B cell (primary cell): ENCODE measurements around the gene CDIPT. TPM values are rescaled to one million over a fixed set of nuclear protein-coding genes. Genes with fewer than 3 reads are reported as not detected.

Experiments
- ATAC-seq: fragments of 200-7000 bp; cut with Tn5 transposase; one replicate; pipeline ENCODE4 v1.10.0; 2021; ENCODE audit warnings: low read depth, mild to moderate bottlenecking, moderate number of reproducible peaks, moderate library complexity
- CTCF ChIA-PET: fragments of 350-600 bp; sonication (Branson Sonifier 250); formaldehyde crosslinking; loops from one replicate; lab custom pipeline; 2021; ENCODE audit warnings: antibody characterized with exemption, inconsistent platforms; lab: Charles Lee
- POLR2A ChIA-PET: fragments of 350-600 bp; sonication (Branson Sonifier 250); formaldehyde crosslinking; loops from one replicate; lab custom pipeline; 2021; ENCODE audit warnings: antibody characterized with exemption; lab: Charles Lee
- DNase-seq: peaks from one replicate; pipeline ENCODE4 v3.0.0; 2013
- H2AFZ ChIP-seq: 2 replicates; pipeline ENCODE4 v1.6.1; 2012; ENCODE audit warnings: mild to moderate bottlenecking, low read depth, low read length; ENCODE audit not compliant: insufficient read depth, poor library complexity, severe bottlenecking
- H3K27ac ChIP-seq, 2 donors: 1 replicate in 1 of 2; 2 replicates in 1 of 2; pipeline ENCODE4 v1.5.1; 2012 to 2013; ENCODE audit warnings: low read length in 2 of 2, mild to moderate bottlenecking in 2 of 2, moderate library complexity in 1 of 2
- H3K27me3 ChIP-seq, 4 experiments: fragments of 200-600 bp in 1 of 4; sonication (generic) in 1 of 4; replicated peaks in 1 of 4; 1 replicate in 2 of 4; 2 replicates in 2 of 4; pipeline versions ENCODE4 v1.6.1 to v1.7.0; 2013 to 2016; ENCODE audit warnings: low read length in 3 of 4, mild to moderate bottlenecking in 2 of 4, mixed read lengths in 1 of 4, moderate library complexity in 1 of 4; ENCODE audit not compliant: insufficient read depth in 4 of 4, control insufficient read depth in 3 of 4; ENCODE audit errors: control extremely low read depth in 1 of 4
- H3K36me3 ChIP-seq, 2 experiments: replicated peaks in 1 of 2; 1 replicate in 1 of 2; 2 replicates in 1 of 2; pipeline versions ENCODE4 v1.6.1 to v1.7.1; 2013; ENCODE audit warnings: low read length in 1 of 2; ENCODE audit not compliant: insufficient read depth in 2 of 2, control insufficient read depth in 1 of 2; ENCODE audit errors: control extremely low read depth in 1 of 2, extremely low read depth in 1 of 2
- H3K4me1 ChIP-seq, 2 donors: fragments of 200-600 bp in 1 of 2; sonication (generic) in 1 of 2; 1 replicate in 1 of 2; 2 replicates in 1 of 2; pipeline versions ENCODE4 v1.5.1 to v1.6.1; 2013 to 2017; ENCODE audit warnings: low read length in 2 of 2; ENCODE audit not compliant: control insufficient read depth in 2 of 2, insufficient read depth in 2 of 2
- H3K4me2 ChIP-seq: replicated peaks from 2 replicates; pipeline ENCODE3; 2012; ENCODE audit warnings: mild to moderate bottlenecking, low read depth, low read length; ENCODE audit not compliant: poor library complexity, severe bottlenecking
- H3K4me3 ChIP-seq, 5 experiments: fragments of 200-600 bp in 1 of 5; sonication (generic) in 1 of 5; 1 replicate in 3 of 5; 2 replicates in 2 of 5; pipeline versions ENCODE4 v1.5.1 to v1.7.0; 2011 to 2016; ENCODE audit warnings: low read length in 4 of 5, mild to moderate bottlenecking in 4 of 5, low read depth in 2 of 5, control low read depth in 1 of 5, moderate library complexity in 1 of 5; ENCODE audit not compliant: insufficient read depth in 1 of 5; ENCODE audit errors: control extremely low read depth in 1 of 5, extremely low read depth in 1 of 5
- H3K79me2 ChIP-seq: fragments of 200-600 bp; sonication (generic); one replicate; pipeline ENCODE4 v1.6.0; 2016; ENCODE audit warnings: low read length; ENCODE audit not compliant: control insufficient read depth, insufficient read depth
- H3K9ac ChIP-seq: fragments of 200-600 bp; sonication (generic); 2 replicates; pipeline ENCODE4 v1.6.1; 2017; ENCODE audit warnings: mild to moderate bottlenecking, low read length, moderate library complexity
- H3K9me3 ChIP-seq, 3 donors: one replicate each; pipeline versions ENCODE4 v1.6.1 to v1.7.1; 2013; ENCODE audit warnings: low read length in 2 of 3; ENCODE audit not compliant: control insufficient read depth in 2 of 3, insufficient read depth in 1 of 3; ENCODE audit errors: control extremely low read depth in 1 of 3
- H4K20me1 ChIP-seq: 2 replicates; pipeline ENCODE4 v1.6.0; 2012; ENCODE audit warnings: mild to moderate bottlenecking, low read length; ENCODE audit not compliant: insufficient read depth, control insufficient read depth, poor library complexity, severe bottlenecking
- H3K27ac Mint-ChIP-seq: one replicate; pipeline ENCODE4 v1.8.0; 2021; ENCODE audit warnings: mixed read lengths
- H3K27me3 Mint-ChIP-seq: one replicate; pipeline ENCODE4 v1.8.0; 2021; ENCODE audit warnings: mixed read lengths
- H3K4me1 Mint-ChIP-seq: one replicate; pipeline ENCODE4 v1.8.0; 2021; ENCODE audit warnings: mixed read lengths
- H3K4me3 Mint-ChIP-seq: one replicate; pipeline ENCODE4 v1.8.0; 2021; ENCODE audit warnings: mixed read lengths
- H3K9me3 Mint-ChIP-seq: one replicate; pipeline ENCODE4 v1.8.0; 2022; ENCODE audit warnings: mixed read lengths; ENCODE audit not compliant: insufficient read depth
- EZH2 ChIP-seq: IDR thresholded peaks from 2 replicates; pipeline ENCODE4 v1.6.1; 2012; ENCODE audit warnings: borderline replicate concordance, low read depth, mild to moderate bottlenecking, moderate library complexity, low read length; ENCODE audit not compliant: insufficient read depth, poor library complexity, severe bottlenecking
- WGBS: methylation state at CpG from one replicate; pipeline ENCODE4 v1.1.5; 2013; ENCODE audit warnings: missing lambda C conversion rate; ENCODE audit not compliant: insufficient coverage; 5-methylcytosine and 5-hydroxymethylcytosine counted together
- intact Hi-C: fragments of 100-400 bp; cut with micrococcal nuclease; formaldehyde crosslinking; loops from one replicate; pipeline ENCODE4 v1.10.0; 2022
- polyA plus RNA-seq: library from polyadenylated mRNA; depleted of rRNA; stranded (reverse); fragments of >200 nt; gene quantifications from 2 replicates; pipeline ENCODE4 v1.2.3, GENCODE V29; 2012
- total RNA-seq, 2 donors: library from RNA; stranded (reverse); fragments of 120-200 nt in 1 of 2; gene quantifications; 1 replicate in 1 of 2; 2 replicates in 1 of 2; pipeline versions ENCODE4 v1.2.3 to v1.2.4, GENCODE V29; 2013 to 2022
- TF ChIP-seq, protein P1 (sequence below): fragments of 200-600 bp; IDR thresholded peaks from one replicate; pipeline ENCODE4 v1.8.0; 2022; ENCODE audit warnings: antibody characterized with exemption, mild to moderate bottlenecking

Gene CDIPT
- total and polyA plus RNA-seq, 2 donors (not counting 1 experiment from before 2014, with no cell fraction given), result 51.2 to 63.3 TPM

DNA sequence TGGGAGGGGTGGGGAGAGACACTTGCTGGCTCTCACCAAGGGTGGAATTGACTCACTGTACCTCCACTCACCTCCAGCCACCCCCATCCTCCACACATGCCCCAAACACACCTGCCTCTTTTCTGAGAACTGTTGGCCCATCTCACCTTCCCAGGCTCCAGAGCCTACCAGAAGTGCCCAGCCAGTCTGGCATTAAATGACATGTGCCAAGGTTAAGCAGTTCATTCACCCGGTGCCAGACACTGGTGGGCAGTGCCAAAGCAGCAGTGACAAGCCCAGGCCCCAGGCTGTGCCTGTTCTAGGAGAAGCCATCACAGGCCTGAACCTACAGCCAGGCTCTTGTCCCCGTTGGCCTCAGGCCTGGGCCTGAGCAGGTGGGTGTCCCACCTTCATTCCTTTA is 31.5 kb downstream of the CDIPT start:
- no peaks in the 10 kb centered on the region for H3K4me1 ChIP-seq
- H3K9me3 Mint-ChIP-seq, result no peaks in the 10 kb centered on the region
- H3K4me3 ChIP-seq, result no peak overlapping the region
- H3K27me3 ChIP-seq, result no peaks in the 10 kb centered on the region
- TF ChIP-seq, protein P1, sequence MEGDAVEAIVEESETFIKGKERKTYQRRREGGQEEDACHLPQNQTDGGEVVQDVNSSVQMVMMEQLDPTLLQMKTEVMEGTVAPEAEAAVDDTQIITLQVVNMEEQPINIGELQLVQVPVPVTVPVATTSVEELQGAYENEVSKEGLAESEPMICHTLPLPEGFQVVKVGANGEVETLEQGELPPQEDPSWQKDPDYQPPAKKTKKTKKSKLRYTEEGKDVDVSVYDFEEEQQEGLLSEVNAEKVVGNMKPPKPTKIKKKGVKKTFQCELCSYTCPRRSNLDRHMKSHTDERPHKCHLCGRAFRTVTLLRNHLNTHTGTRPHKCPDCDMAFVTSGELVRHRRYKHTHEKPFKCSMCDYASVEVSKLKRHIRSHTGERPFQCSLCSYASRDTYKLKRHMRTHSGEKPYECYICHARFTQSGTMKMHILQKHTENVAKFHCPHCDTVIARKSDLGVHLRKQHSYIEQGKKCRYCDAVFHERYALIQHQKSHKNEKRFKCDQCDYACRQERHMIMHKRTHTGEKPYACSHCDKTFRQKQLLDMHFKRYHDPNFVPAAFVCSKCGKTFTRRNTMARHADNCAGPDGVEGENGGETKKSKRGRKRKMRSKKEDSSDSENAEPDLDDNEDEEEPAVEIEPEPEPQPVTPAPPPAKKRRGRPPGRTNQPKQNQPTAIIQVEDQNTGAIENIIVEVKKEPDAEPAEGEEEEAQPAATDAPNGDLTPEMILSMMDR, result no peak
- TF ChIP-seq EZH2, result no peak
- H3K27me3 Mint-ChIP-seq, result no peaks in the 10 kb centered on the region
- peaks cover 4% of the 10 kb centered on the region for H3K4me1 Mint-ChIP-seq
- WGBS, result 100% methylated on average over 1 of the region's 2 CpGs
- no peak overlapping the region for H3K9ac ChIP-seq
- no peak overlapping the region for H3K27ac ChIP-seq
- intact Hi-C loops, result no loop called here
- no peak overlapping the region for H3K27ac Mint-ChIP-seq
- no peak overlapping the region for H3K4me2 ChIP-seq
- DNase-seq (no peak), ATAC-seq (no peak)
- H3K4me3 Mint-ChIP-seq, result no peak overlapping the region
- peaks cover 3 to 49% of the 10 kb centered on the region in 2 experiments for H3K36me3 ChIP-seq
- peaks cover 51% of the 10 kb centered on the region for H4K20me1 ChIP-seq
- H3K9me3 ChIP-seq, result no peaks in the 10 kb centered on the region
- H2AFZ ChIP-seq, result no peak overlapping the region
- POLR2A ChIA-PET, result no interaction called here
- CTCF ChIA-PET, result no interaction called here
- H3K79me2 ChIP-seq, result peaks cover 44% of the 10 kb centered on the region

DNA sequence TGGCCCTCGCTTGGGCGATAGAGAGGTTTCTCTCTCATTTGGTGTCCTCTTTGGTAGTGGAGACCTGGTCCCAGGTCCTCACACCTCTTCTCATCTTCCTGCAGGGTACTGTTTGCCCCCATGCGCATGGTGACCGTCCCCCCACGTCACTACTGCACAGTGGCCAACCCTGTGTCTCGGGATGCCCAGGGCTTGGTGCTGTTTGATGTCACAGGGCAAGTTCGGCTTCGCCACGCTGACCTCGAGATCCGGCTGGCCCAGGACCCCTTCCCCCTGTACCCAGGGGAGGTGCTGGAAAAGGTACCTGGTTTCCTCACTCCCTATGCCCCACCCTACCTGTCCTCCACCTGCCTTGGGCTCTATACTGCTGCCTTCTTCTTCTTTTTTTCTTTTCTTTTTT is 32.3 kb downstream of the CDIPT start:
- no peak overlapping the region for H3K27ac ChIP-seq
- H3K79me2 ChIP-seq, result peaks cover 51% of the 10 kb centered on the region
- H3K27me3 ChIP-seq, result no peaks in the 10 kb centered on the region
- H3K4me3 ChIP-seq, result no peak overlapping the region
- CTCF ChIA-PET, result no interaction called here
- WGBS, result 98% methylated on average over 10 of the region's 11 CpGs
- H3K36me3 ChIP-seq, result peaks cover 3 to 46% of the 10 kb centered on the region in 2 experiments
- no peak overlapping the region for H3K4me3 Mint-ChIP-seq
- POLR2A ChIA-PET, result no interaction called here
- ATAC-seq, result no peak
- H3K4me2 ChIP-seq, result no peak overlapping the region
- H4K20me1 ChIP-seq, result peaks cover 57% of the 10 kb centered on the region
- H3K4me1 Mint-ChIP-seq, result peaks cover 4% of the 10 kb centered on the region
- intact Hi-C loops, result no loop called here
- H3K4me1 ChIP-seq, result no peaks in the 10 kb centered on the region
- TF ChIP-seq EZH2, result no peak
- TF ChIP-seq, protein P1, result no peak
- DNase-seq, result no peak
- H3K9me3 Mint-ChIP-seq, result no peaks in the 10 kb centered on the region
- no peaks in the 10 kb centered on the region for H3K9me3 ChIP-seq
- H3K27me3 Mint-ChIP-seq, result no peaks in the 10 kb centered on the region
- H3K27ac Mint-ChIP-seq, result no peak overlapping the region
- H3K9ac ChIP-seq, result no peak overlapping the region
- H2AFZ ChIP-seq, result no peak overlapping the region
